GM19372 (cell line): ENCODE data around the gene ZNF487.
"Not testable (repeated sequence)": the region's sequence is repeated elsewhere in the genome, so short reads cannot be mapped to it uniquely, and the experiment has no call there.

ENCODE experiments used
- ATAC-seq: cut with Tn5 transposase; IDR thresholded peaks from one replicate; pipeline ENCODE4 v1.9.1; 2021; ENCODE audit warnings: mild to moderate bottlenecking, low read depth, moderate library complexity; ENCODE audit not compliant: unreplicated experiment

Gene ZNF487

DNA sequence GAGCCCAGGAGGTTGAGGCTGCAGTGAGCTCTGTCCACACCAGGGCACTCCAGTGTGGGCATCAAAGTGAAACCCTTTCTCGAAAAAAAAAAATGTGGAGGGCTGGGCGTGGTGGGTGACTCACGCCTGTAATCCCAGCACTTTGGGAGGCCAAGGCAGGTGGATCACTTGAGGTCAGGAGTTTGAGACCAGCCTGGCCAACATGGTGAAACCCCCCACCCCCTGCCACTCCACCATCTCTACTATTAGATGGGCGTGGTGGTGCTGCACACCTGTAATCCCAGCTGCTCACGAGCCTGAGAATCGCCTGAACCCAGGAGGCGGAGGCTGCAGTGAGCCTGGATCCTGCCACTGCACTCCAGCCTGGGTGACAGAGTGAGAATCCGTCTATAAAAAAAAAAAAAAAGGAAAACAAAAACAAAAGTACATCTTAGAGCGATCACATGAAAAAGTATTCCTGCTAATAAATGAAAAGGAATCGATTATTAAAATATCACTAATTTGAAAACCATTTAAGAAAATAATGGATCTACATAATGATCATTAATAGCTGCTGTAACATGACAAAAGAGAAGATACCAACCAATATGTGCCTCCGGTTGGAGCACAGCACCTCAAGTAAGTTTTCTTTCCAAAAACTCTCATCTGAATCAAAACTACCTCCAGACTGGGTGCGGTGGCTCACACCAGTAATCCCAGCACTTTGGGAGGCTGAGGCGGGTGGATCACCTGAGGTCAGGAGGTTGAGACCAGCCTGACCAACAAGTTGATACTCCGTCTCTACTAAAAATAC, 32.8 kb upstream of the ZNF487 start:
- ATAC-seq: no peak

DNA sequence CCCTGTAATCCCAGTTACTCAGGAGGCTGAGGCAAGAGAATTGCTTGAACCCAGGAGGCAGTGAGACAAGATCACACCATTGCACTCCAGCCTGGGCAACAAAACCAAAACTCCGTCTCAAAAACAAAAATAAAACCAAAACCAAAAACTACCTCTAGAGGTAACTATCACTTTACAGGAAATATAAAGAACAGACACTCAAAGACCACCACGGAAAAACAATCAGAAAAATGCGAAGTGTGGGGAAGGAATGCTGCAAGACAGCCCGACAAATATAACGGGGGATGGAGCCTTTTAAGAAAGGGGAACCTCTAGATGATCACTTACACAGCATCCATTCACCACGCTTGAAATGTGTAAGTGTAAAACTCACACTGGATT, 32.2 kb upstream of the ZNF487 start:
- ATAC-seq: no peak

DNA sequence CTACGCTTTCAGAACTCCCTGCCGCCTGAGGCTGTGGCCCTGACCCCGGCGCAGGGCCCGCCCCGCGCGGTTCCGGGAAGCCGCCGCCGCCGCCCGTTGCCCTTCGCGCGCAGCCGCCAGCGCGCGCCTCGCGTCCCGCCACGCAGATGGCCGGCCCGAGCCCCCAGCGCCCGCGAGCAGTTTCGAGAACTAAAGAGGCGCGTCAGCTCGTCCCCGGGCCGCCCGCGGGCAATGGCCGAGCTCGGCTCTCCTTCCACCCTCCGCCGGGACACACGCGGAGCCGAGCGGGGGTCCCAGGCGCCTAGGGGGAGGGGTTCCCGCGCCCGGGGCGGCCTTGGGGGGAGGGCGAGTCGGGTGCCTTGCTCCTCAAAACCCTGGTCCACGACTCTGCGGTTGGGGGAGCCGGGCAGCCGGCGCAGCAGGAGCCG, 29.7 kb upstream of the ZNF487 start:
- ATAC-seq: no peak

DNA sequence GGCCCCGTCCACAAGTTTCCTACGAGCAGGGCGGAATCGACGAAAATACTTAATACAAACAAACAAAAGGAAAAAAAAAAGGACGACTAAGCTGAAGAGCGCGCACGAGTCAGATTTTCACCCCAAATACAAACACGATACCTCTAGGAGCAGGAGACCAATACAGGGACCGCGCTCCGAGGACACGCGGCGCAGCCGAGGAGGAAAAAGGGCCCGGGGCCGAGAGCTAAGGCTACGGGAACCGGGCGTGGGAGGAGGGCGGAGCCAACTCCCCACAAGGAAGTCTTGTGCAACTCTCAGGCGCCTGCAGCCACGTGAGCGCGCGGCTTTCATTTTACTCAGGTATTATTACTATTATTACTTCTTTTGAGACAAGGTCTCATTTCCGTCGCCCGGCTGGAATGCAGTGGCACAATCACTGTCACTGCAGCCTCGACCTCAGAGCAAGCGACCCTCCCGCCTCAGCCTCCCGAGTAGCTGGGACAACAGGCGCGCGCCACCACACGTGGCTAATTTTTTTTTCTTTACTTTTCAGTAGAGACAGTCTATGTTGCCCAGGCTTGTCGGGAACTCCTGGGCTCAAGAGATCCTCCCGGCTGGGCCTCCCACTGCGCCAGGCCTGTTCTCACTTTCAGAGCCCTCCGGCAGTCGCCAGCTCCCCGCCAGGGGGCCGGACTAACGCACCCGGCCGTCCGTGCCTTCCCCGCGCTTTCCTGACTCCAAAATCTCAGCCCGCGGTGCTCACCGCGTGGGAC, 29.2 kb upstream of the ZNF487 start:
- peak; percentile 40 for ATAC-seq

DNA sequence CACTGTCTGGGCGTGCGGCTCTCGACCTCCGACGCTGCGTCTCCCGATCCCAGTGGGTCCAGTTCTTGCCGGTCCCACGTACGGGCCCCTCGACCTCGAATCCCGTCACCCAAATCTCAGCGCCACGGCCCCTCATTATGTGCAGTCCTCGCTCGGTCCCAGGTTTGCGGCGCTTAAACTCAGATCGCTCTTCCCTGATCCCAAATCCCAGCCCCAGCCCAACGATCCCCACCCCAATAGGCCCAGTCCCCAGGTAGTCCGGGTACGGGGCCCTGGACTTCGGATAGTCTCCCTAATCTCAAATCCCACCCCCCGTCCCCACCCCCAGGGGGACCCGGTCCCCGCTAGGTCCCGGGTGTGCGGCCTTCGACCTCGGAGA, 28.6 kb upstream of the ZNF487 start:
- no peak for ATAC-seq

DNA sequence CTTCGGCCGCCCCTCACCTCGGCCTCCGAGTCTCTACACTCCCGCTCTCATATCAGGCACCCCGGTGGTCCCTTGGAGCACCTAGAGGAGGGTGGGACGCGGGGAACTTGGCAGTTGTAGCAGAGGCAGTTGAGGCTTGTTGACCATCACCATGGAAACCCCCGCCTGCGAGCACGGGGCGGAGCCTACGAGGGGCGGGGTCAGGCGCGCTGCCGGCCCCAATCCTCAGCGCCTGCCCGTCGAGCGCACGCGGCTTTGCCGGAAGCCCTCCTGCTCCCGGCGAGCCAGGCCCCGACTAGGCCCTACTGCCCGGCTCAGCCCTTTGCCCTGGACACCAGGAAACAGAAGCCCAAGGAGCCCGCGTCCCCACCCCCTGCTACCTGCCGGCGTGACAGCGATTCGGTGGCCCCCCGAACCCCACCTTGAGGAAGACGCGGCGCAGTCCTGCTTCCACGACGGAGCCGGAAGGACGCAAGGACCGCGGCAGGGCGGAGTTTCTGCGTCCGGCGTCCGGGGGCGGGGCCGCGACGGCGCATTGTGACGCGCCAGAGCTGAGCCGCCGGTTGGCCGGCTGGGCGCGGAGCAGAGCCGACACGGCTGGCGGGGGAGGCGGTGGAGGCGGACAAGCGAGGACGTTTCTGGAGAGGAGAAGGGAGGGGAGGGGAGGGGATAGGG, 28.1 kb upstream of the ZNF487 start, which contains the start of gene HNRNPF:
HNRNPF (minus strand) TSS at position 477 of the 675 bp plus-strand sequence. CDS start 21,302 bp downstream, outside the sequence.
- ATAC-seq: peak; percentile 69

DNA sequence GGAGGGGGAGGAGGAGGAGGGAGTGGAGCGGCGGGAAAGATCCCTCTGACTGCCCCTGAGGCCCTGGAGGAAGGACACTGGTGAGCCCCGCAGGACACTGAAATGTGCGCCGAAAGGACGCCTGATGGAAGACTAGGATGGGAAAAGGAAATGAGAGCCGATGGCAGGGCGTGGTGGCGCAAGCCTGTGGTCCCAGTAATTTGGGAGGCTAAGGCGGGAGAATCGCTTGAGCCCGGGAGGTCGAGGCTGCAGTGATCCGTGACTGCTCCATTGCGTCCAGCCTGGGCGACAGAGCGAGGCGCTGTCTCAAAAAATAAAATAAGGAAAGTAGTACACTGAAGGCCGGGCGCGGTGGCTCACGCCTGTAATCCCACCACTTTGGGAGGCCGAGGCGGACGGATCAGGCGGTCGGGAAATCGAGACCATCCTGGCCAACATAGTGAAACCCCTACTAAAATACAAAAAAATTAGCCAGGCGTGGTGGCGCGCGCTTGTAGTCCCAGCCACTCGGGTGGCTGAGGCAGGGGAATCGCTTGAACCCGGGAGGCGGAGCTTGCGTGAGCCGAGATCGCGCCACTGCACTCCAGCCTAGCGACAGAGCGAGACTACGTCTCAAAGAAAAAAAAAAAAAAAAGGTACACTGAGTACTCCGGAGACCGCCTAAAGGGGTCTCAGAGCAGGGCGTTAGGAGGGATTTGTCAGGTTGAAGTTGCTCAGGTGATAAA, 27.4 kb upstream of the ZNF487 start:
- ATAC-seq: no peak

DNA sequence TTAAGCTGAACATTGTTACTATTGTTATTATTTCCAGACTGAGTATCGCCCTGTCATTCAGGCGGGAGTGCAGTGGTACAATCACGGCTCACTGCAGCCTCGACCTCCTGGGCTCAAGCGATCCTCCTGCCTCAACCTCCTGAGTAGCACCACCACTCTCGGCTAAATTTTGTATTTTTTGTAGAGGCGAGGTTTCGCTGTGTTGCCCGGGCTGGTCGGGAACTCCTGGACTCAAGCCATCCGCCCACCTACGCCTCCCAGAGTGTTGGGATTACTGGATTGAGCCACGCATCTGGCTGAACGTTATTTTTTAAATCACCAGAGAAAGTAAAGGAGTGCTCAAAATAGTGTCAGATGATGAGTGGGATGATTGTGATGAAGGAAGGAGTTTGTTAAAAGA, 26.6 kb upstream of the ZNF487 start:
- no peak for ATAC-seq

DNA sequence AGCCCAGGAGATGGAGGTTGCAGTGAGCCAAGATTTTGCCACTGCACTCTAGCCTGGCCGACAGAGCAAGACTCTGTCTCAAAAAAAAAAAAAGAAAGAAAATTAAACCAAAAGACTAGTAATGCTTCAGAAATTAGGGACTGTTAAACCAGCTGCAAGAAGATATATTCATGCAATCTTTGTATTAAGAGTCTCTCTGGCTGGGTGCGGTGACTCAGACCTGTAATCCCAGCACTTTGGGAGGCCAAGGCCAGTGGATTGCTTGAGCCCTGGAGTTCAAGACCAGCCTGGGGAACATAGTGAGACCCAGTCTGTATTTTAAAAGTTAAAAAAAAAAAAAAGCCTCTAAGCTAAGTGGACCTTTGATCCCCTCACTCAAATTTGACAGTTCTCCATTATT, 25.4 kb upstream of the ZNF487 start:
- ATAC-seq: no peak

DNA sequence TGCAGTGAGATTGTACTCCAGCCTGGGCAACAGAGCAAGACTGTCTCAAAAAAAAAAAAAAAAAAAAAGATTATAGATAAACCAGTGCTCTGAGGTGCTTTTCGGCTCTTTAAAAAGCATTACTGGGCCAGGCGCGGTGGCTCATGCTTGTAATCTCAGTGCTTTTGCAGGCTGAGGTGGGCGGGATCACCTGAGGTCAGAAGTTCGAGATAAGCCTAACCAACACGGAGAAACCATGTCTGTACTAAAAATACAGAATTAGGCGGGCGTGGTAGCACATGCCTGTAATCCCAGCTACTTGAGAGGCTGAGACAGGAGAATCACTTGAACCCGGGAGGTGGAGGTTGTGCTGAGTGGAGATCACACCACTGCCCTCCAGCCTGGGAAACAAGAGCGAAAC, 21.4 kb upstream of the ZNF487 start:
- ATAC-seq: no peak

DNA sequence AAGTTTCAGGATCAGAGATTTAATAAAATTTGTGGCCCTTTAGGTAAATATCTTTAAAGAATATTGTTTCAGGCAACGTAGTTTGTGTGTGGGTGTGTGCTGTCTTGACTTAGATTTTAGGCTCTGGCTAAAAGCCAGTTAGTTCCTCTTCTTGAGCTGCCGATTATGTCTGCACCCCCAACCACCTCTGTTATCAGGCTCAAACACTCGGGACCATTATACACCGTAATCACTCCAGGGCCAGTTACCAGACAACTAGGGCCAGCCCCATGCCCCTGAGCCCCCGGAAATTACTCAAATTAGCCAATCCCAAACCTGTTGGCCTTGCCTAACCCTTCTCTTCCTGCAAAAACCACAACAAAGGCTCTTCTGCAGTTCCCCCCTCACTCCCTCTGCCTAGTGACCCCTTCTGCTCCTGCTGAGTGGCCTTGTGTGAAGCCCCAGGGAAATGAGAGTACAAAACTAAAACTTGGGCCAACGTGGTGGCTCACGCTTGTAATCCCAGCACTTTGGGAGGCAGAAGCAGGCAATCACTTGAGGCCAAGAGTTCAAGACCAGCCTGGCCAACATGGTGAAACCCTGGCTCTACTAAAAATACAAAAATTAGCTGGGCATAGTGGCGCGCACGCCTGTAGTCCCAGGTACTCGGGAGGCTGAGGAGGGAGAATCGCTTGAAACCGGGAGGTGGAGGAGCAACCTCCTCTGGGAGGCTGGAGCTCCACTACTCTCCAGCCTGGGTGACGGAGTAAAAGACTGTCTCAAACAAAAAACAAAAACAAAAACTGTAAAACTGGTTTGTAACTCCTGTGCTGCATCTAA, 18.8 kb upstream of the ZNF487 start:
- ATAC-seq: no peak

DNA sequence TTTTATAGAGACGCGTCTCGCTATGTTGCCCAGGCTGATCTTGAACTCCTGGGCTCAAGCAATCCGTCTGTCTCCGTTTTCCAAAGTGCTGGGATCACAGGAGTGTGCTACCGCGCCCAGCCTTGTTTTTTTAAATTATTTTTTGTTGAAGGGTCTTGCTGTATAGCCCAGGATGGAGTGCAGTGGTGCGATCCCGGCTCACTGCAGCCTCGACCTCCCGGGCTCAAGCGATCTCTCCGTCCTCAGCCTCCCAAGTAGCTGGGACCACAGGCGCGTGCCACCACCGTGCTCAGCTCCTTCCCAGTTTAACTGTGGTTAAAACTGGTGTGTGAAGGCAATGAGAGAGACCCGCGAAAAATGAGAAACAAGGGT, 16.9 kb upstream of the ZNF487 start:
- ATAC-seq: no peak

DNA sequence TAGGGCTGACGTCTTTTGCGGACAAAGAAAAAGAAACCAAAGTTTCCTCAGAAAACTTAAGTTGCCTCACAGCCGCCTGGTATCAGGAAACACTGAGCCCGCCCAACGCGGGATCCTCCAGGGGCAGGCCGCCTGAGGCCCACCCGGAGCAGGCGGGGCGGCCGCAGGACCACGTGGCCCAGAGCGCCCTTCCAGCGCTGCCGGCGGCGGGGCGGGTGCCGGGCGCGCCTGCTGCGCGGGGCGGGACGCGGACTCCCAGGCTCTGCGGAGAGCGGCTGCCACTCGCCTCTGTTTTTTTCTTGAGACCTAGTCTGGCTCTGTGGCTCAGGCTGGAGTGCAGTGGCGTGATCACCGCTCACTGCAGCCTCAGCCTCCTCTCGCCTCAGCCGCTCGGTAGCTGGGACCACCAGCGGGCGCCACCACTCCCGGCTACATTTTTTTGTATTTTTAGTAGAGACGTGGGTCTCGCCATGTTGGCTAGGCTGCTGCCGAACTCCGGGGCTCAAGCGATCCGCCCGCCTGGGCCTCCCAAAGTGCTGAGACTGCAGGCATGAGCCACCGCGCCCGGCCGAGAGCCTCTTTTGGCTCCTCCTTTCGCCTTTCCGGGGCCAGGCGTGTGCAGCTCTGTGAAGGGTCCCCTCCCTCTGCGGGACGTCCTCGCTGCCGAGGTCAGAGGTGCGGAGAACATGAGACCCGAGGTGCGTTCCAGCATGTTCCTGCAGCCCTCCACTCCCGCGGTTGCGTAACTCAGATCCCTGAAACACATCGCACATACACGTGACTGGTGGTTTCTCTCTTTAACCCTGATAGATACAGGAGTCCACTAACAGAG, 16.3 kb upstream of the ZNF487 start:
- ATAC-seq: peak; percentile 81

DNA sequence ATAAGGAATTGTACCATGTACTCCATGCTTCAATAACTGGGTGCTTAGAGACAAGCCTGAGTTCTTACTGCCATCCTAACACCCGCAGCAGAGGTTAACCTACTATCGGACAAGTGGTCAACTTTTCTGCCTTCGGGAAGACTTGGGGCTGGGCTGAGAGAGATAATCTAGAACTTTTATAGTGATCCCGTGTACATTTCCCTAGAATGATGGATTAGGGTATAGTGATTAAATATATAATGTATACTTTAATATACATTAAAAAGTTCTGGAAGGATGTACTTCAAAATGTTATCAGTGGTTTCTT, 15.8 kb upstream of the ZNF487 start:
- ATAC-seq: no peak

DNA sequence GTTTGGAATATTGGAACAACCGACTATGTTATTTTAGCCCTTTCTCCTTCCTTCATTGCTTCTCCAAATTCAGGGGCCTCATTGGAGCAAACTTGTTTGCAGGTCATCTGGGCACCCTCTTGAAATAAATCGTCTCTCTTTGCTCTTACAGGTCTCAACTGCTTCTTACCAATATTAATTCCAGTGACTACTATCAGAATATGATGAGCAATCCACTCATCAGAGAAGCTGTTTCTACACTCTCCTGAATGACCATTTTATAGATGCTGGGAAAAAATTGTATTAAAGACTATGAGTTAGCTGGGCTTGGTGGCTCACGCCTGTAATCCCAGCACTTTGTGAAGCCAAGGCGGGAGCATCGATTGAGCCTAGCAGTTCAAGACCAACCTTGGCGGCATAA, 15.4 kb upstream of the ZNF487 start:
- no peak for ATAC-seq

DNA sequence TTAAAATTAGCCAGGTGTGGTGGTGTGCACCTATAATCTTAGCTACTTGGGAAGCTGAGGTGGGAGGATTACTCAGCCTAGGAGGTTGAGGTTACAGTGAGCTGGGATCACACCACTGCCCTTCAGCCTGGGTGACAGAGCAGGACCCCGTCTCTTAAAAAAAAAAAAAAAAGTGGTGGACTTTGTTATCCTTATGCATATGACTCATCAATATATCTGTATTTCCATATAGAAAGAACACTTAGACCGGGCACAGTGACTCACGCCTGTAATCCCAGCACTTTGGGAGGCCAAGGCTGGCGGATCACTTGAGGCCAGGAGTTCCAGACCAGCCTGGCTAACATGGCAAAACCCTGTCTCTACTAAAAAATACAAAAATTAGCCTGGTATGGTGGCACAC, 15.0 kb upstream of the ZNF487 start:
- not testable (repeated sequence) for ATAC-seq

DNA sequence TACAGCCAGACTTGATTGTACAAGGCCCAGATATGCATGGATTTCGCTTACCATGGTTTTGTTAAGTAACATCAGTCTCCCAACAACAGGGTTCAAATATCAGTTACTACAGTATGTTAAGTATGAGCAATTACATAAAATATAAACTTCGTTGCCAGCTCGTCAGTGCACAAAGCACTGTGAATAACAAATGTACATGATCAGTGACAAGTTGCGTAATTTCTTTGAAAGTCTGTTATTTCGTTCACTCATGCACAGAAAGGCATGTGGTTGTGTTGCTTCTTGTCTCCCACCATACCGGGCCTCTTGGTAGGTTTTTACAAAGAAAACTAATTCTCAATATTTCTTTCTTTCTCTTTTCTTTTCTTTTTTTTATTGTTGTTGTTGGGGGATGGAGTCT, 12.5 kb upstream of the ZNF487 start:
- no peak for ATAC-seq

DNA sequence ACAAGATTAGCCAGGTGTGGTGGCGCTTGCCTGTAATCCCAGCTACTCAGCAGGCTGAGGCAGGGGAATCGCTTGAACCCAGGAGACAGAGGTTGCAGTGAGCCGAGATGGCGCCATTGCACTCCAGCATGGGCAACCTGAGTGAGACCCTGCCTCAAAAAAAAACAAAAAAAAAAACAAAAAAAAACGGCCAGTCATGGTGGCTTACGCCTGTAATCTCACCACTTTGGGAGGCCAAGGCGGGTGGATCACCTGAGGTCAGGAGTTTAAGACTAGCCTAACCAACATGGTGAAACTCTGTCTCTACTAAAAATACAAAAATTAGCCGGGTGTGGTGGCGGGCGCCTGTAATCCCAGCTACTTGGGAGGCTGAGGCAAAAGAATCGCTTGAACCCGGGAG, 10.4 kb upstream of the ZNF487 start:
- ATAC-seq: not testable (repeated sequence)

DNA sequence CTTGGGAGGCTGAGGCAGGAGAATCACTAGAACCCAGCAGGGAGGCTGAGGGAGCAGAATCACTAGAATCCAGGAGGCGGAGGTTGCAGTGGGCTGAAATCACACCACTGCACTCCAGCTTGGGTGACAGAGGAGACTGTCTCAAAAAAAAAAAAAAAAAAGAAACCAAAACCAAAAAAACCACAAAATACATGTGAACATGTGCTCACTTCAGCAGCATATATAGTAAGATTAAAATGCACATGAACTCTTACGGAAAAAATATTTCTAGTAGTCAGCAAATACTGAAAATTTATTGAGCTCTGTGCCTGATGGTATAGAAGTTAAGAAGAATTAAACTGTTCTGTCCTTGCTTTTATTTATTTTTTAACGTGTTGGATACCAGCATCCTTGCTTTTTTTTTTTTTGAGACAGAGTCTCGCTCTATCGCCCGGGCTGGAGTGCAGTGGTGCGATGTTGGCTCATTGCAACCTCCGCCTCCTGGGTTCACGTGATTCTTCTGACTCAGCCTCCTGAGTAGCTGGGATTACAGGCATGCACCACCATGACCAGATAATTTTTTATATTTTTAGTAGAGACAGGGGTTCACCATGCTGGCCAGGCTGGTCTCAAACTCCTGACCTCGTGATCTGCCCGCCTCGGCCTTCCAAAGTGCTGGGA, 9.6 kb upstream of the ZNF487 start:
- ATAC-seq: no peak
